HG03457 (cell line): Measurements from ENCODE around the gene FABP3.

ENCODE experiments used
- ATAC-seq: cut with Tn5 transposase; IDR thresholded peaks from one replicate; pipeline ENCODE4 v1.9.1; 2021; ENCODE audit warnings: moderate number of reproducible peaks; ENCODE audit not compliant: unreplicated experiment

FABP3 gene

DNA sequence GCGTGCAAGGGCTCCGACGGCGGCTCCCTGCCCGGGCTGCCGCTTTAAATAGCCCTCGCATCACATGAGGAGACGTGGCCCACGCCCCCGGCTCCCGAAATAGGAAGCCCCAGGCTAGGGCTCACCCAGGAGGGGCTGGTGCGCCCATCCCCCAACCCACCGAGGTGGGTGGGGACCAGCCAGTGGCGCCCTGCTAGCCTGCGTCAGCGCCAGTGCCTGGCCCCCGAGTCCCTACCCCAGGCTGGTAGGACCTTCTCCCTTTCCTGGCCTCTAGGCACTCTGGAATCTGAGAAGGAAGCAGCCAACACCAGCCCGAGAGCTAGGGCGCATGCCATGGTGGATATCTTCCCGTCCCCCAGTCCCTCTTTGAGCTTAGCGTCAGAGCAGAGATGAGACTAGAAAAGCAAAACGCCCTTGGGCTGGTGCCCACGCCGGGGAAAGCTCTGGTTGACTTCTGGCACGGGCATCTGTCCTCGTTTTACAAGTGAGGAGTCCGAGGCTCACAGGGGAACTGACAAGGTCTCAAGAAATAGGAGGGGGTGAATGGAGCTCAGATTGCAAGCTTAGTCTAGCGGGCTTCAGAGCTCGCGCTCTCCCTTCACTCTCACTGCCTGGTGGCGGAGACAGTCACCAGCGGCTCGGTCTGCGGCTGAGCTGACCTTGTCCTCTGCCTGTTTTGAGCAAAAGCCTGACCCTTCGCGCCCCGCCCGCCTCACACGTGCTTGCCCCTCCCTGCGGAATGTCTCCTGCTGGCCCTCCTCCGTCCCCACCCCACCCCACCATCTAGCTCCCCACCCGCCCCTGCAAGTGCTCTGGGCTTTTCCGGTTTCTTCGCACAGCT is at the start of gene FABP3:
Gene FABP3 (minus strand): TSS at position 21 of the 841 bp plus-strand sequence. CDS start 62 bp downstream, outside the sequence.
- ATAC-seq = no peak

DNA sequence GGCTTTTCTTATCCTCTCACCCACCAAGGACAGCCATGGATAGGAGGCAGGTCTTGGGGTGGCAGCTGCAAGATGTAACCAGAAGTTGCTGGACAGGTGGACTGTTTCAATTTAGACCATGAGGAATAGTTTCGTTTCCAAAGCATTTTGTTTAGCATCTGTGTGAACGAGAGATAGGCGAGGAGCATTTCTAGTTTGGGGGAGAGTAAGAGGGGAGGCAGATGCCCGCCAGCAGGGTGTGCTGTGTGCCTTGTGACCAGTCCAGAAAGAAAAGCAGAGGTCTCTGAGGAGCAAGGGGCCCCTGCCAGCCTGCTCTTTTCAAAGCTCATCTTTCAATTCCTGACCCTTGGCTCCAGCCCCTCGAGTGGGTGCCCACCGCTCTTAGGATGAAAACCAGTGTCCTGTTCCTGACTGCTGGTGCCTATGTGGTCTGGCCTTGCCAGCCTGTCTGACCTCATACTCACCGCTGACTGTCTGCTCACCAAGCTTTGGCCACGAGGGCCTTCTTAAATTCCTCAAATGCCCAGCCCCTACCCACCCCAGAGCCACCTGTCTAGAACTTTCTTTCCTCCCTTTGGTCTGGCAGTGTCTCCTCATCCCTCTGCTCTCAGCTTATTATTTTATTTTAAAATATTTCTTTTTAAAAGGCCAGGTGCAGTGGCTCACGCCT is 48.6 kb upstream of the FABP3 start:
- ATAC-seq = no peak

DNA sequence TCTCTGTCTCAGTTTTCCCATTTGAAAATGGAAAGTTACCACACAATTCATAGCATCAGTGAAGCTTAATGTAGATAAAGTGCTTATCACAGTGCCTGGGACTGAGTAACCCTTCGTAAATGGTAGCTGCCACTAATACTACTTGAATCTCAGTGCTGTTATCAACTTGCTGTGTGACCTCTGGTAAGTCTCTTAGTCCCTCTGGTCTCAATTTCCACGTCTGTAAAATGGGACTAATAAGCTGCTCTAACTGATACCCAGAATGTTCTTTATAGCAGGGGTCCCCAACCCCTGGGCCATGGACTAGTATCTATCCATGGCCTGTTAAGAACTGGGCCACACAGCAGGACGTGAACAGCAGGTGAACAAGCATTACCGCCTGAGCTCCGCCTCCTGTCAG is 47.8 kb upstream of the FABP3 start:
- ATAC-seq = no peak

DNA sequence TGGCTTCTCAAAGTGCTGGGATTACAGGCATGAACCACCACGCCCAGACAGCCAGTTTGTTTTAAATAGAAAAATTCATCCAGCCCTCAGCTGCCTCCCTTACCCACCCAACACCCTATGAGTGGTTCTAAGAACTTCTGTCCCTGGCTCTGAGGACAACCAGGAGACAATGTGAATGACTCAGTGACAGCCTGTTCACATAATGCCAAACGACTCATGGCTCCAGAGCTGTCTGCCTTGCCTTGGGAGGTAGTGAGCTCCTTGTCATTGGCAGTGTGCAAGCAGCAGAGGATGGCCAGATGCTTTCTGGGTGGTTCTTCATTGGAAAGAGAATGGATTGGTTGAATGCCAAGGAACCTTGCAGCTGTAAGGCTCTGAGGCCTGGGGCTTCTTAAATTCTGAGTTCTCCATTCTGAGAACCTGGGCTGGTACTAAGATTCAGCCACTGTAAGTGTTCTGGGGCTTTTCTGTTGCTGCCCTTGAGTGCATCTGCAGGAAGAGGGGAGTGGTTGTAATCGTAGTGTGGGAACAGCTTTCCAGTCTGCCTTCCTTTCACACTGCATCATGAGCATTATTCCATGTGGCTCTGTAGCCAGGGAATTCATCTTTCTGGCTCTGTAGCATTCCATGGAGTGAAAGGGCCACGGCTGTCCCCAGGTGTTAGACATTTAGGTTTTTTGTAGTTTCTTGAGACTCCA is 45.9 kb upstream of the FABP3 start:
- no peak for ATAC-seq

DNA sequence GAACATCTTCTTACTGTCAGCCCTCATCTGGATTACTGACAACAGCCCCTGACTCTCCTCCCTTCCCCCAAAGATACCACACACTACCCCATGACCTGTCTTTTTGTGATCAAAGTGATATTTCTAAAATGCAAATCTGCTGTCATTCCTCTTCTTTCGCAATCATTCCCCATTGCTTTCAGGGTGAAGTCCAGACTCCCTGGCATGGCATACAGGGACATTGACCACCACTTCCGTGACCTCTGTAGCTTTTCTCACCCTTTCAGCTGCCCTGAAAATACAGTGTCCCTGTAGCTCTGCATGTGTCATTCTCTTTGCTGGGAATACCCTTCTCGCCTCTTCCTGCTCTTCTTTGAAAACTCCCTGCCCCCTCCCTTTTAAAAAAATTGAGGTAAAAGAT is 44.3 kb upstream of the FABP3 start:
- no peak for ATAC-seq

DNA sequence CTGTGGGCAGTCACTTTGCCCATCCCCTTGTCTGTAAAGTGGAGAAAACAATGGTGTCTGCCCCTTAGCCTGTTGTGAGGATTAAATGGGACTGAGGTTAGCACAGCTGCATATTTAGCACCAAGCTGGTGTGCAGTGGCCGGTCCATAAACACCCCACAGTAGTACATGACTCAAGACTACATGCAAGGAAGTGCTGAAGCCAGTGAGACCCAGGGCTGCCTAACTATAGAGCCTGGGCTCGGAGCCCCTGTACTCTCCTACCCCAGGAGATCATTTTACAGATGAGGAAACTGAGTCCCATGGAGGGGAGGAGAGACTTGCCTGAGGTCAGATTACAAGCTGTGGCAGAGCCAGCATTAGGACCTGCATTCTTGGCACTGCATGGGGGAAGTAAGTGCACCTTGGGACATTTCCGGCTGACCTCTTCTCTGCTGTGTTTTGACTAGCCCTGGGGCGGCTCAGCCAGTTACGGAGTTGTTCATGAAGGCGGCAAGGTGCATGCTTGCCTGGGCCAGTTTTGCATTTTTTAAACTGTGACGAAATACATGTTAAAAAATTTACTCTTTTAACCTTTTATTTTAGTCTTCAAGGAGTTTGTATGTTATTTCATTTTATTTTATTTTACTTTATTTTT is 43.3 kb upstream of the FABP3 start:
- no peak for ATAC-seq

- ATAC-seq = no peak
These were observed 42.8 kb upstream of the FABP3 start for GRCh38 chr1:31415658-31416057.

DNA sequence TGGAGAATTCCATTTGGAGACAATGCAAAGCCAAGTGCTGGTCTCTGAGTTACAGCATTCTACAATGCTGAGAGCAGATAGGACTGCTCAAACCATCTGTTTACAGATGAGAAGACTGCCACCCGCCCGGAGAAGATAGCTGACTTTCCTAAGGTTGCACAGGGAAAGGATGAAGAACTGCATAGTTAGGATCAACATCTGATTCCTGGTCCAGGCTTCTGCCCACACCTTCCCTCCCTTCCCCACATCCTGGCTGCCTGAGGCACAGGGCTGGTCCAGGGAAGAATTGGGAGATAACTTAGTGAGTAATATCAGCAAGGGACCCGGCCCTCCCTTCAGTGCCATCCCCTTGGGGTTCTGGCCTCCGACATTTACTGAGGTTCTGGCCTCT is 42.1 kb upstream of the FABP3 start:
- no peak for ATAC-seq

DNA sequence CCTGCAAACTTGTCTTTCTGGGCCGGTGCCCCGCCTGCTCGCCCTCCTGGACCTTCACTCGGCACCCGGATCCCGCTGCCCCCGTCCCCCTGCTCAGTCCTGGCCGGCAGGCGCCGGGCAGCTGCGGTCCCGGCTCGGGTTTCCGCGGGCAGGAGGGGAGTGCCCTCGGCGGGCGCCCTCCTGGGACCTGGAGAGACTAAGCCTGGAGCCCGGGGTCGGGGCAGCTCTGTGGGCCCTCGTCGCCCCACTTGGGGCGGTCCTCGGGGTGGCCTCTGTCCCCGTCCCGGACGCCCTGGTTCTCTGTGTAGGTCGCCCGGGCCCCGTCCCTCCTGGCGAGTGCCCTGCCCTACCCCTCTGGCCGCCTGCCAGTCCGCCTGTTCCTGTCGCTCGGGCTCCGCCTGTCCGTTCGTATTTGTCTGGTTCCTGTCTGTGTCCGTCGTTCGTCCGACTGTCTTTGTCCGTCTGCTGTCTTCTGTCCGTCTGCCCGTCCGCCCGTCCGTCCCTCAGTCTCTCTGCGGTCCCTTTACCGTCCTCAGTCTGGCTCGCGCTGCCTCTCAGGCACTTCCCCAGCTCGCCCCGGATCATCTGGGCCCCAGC is 40.6 kb upstream of the FABP3 start:
- ATAC-seq = no peak

- ATAC-seq = no peak
These were observed 40.0 kb upstream of the FABP3 start, which contains the start of gene SERINC2 for GRCh38 chr1:31412732-31413404. Gene SERINC2, plus strand, starts transcription at chr1:31413213. Its CDS starts 53 bp downstream, at chr1:31413266.

DNA sequence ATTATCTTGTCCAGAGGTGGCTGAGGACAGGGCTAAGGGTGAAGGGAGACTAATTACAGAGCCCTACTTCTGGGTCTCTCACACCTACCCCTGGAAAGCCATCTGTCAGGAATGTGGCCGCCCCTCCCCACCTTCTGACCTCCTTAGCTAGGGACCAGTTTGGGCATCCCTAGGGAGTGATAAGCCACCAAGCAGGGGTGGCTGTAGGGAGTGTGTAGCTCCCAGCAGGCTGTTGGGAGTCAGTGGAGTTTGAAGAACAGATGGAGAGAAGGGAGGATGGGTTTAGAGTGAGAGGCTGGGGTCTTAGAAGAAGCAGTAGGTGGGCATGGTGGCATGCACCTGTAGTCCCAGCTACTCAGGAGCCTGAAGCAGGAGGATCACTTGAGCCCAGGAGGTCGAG is 39.3 kb upstream of the FABP3 start:
- ATAC-seq = no peak

DNA sequence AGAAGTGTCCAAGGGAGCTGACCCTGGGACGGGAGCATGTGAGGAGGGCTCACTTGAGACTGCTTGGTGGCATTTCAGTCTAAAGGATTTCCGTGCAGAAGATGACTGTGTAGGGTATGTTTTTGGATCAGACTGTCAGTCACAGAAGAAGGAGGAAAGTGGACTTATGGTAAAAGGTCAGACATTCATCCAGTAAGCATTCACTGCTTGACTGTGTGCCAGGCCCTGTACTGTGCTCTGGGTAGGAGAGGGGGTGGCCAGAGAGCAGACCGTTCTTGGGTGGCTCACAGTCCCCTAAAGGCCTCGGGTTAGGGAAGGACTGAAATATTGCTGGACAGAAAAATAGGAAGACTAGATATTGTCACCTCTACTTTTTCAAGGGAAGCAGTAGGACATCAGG is 38.0 kb upstream of the FABP3 start:
- no peak for ATAC-seq

DNA sequence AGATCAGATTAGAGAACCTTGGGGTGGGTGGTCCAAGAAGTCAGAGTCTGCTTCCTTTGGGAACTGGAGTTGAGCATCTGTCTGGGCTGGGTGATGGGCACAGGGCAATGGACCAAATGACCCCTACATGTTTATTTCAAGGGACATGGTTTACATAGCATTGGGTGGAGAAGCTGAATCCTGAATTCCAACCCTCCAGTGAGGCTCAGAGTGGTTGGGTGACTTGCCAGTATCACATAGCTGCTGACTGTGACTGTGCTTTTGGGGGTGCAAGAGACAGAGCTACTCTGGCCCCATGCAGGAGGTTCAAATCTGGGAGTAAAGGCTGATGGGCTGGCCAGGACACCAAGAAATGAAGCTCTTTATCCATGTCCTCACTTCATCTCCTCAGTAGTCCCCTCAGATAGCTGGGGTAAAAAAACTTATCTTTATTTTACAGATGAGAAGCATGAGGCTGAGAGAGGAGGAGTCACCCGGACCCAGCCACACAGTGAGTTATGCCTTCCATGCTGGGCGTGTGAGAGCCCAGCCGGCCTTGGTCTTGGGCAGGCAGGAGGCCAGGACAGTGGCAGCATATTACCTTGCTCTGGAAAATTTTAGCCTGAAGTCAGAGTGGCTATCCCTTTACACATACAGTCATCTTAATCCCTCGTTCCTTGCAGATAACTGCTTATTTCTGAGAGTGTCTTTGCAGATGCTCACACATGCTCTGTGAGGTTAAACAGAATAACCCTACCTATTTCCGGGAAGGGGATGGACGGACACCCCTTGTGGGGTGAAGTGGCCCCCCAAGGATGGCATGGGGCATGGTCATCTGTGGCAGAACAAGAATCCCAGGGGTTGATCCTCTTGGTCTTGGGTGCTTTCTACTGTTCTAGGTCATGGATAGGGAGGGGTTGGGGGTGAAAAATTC is 37.3 kb upstream of the FABP3 start:
- no peak for ATAC-seq

DNA sequence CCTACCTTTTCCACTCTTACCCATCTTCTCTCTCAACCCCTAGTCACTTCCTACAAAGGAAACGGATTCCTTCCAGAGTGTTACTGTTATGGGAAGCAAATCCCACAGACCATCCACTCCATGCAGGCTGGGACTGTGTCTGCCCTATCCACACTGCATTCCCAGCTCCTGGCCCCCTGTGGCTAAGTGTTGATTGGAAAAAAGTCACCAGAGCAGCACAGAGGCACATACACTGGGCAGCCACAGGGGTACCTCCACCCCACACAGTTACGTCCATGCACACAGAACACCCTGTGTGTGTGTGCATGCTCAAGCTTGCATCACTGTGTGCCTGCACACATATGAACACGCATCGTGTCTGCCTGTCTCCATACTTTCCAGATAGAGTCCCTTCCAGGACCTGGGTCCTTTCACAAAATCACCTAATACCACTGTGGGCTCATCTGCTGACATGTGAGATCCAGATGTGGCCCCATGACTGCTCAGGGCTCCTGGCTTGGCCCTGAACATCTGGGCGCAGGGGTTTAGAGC is 36.0 kb upstream of the FABP3 start:
- no peak for ATAC-seq

DNA sequence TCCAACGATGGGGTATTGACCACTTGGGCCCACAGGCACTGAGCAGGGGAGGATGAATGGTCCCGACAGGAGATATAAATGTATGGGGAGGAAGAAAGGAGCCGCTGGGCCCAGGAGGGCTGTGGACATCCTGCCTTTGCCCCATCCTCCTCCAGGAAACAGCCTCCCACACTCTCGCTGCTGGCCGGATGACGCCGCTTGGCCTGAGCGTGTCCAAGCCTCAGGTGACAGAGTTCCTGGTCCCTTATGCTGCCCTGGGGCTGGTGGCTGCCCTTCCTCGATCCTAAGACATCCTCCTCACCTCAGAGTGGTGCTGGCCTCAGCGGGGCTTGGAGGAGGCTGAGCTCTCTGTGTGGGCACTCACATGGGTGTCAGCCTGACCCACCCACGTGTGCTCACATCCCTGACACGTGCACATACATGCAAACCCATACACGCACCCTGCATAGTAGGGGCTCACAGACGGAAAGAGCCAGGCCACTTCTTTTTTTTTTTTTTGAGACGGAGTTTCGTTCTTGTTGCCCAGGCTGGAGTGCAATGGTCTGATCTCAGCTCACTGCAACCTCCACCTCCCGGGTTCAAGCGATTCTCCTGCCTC is 34.3 kb upstream of the FABP3 start:
- no peak for ATAC-seq

DNA sequence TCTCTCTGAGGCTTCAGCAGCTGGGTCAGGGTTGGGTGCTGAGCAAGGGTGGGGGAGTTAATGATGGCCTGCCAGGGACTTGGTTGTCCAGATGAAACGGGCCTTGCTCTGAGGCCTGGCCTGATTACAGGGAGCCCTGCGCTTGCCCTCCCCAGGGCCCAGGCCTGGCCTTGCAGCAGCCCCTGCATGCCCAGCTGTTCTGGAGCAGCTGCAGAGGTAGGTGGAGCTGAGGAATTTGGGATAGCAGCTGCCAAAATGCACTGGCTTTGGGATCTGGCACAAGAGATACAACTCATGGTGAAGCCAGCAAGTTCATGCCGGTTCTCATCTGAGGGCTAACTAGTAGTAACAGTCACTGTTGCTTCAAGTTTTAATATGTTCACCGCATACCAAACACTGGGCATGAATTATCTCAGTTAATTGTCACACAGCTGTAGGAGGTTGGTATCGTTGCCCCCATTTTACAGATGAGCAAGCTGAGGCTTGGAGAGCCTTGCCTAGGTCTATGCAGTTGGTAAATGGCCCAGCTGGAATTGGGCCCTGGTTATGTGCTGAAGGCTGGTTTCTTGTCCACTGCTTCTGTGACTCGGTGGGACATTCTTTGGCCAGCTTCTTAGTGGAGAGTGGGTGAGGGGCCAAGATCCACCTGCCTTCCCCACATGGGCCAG is 32.8 kb upstream of the FABP3 start:
- no peak for ATAC-seq

GRCh38 chr1:31401241-31401640 is 28.4 kb upstream of the FABP3 start:
- ATAC-seq = no peak

- ATAC-seq = no peak
These were observed 27.5 kb upstream of the FABP3 start for GRCh38 chr1:31400393-31400792.
